ENCODE data around the gene BCL6. TPM values are rescaled to one million over a fixed set of nuclear protein-coding genes. Genes with fewer than 3 reads are reported as not detected.
A peak's percentile ranks its signal among the peaks of the same experiment; 100 is the strongest.

BCL6 gene
- 1.5 and 1.8 TPM in 2 replicates for total RNA-seq

DNA sequence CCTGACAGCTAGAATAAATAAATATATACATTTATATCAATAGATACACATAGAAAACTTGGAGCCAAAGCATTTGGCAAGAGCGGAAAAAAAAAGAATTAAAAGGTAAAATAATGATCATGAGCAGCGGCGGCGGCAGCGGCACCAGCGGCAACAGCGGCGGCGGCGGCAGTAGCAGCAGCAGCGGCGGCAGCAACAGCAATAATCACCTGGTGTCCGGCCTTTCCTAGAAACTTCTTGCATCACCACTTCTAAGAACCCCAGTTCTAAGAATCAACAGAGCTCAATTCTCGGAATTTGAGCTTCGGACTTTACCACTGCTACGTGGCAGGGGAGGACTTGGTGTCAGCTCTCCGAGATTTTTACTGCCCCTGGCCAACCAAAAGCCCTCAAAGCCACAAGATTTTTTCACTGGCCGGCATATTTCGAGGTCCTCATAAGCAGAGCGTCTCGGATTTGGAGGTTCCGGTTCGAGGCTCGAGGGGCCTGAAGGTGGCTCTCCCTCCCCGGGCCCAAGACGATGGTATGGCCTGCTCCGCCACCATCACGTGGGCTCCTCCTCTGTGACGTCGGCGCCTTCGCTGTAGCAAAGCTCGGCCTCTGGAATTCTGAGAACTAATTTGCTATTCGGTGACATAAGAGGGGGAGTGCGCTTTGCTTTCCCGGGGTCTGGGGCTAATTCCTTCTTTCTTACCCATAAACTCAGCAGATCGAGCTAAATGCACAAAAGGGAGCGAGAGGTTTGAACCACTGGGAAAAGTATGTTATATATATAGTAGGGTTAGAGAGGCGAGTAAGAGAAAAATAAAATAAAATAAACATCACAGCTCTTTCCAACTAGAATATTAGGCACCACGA is at the start of gene BCL6:
TSS of gene BCL6 (minus strand) at position 268 of the 858 bp plus-strand sequence. CDS start 11,775 bp downstream, outside the sequence.
- DNase-seq (ENCODE audit: low read depth in 2 of 2): peak; percentile 94 to 97

DNA sequence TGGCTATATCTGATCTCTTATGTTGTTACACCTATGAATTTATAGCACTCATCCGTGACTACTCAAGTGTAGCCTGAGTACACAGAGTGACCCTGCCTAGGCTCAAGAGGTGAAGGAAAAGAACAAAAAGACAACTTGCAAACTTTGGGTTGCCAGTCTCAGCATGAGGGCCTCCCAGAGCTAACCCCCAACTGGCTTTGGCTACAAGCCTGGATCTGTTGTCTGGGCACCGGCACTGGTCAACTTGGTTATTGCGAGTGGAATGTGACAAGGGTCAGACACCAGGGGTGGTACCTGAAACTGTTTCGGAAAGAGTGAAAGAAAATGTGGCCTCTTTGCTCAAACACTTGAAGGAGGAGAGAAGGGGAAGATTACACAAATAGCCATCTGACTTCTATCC is 49.5 kb upstream of the BCL6 start:
- DNase-seq (ENCODE audit: low read depth in 2 of 2): no peak

DNA sequence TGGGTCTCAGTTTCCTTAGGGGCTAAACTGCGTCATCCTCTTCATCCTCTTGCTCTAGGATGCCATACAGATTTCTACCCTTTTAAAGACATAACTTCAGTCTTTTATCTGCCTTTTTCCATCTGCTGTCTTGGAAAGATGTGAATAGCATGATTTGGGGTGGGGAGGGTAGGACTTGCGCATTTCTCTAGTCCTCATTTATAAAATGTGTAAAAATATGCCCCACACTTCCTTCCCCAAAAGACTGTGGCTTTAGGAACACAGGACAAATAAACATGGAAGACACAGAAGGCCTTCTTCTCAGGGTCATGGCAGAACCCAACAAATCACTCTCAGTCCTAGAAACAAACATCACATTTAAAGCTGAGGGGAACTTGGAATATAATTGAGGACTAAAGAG is 48.4 kb upstream of the BCL6 start:
- no peak for DNase-seq (ENCODE audit: low read depth in 2 of 2)

DNA sequence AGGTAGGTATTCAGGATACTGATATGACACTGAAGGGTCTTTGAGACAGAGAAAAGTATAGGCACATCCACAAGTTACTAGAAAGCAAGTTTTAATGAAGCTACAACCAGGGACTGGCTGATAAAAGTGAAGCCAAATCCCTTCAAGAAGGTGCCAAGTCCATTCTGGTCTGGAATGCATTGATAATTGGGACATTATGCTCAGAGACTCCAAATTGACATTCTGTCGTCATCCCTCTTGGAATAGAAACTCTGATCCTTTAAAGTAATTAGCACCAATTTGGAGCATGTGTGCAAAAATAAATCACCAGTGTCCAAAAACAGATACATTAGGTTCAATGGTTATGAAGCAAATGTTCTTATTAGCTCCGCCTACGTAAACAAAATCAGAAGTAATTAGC is 47.3 kb upstream of the BCL6 start:
- no peak for DNase-seq (ENCODE audit: low read depth in 2 of 2)

DNA sequence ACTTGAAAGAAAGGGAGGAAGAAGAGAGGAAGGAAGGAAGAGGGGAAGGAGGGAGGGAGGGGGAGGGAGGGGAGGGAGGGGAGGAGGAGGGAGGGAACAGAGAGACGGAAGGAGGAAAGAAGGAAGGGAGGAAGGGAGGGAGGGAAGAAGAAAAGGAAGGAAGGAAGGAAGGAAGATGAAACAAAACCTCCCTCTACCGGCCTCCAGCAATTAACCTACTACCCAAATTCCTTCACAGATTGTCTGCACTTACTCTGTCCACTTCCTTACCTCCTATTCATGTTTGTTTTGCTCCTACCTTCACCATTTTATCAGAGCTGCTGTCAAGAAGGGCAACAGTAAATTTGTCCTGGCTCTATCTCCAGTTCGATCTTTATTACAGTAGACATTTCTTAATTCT is 44.6 kb upstream of the BCL6 start:
- DNase-seq (ENCODE audit: low read depth in 2 of 2): no peak

DNA sequence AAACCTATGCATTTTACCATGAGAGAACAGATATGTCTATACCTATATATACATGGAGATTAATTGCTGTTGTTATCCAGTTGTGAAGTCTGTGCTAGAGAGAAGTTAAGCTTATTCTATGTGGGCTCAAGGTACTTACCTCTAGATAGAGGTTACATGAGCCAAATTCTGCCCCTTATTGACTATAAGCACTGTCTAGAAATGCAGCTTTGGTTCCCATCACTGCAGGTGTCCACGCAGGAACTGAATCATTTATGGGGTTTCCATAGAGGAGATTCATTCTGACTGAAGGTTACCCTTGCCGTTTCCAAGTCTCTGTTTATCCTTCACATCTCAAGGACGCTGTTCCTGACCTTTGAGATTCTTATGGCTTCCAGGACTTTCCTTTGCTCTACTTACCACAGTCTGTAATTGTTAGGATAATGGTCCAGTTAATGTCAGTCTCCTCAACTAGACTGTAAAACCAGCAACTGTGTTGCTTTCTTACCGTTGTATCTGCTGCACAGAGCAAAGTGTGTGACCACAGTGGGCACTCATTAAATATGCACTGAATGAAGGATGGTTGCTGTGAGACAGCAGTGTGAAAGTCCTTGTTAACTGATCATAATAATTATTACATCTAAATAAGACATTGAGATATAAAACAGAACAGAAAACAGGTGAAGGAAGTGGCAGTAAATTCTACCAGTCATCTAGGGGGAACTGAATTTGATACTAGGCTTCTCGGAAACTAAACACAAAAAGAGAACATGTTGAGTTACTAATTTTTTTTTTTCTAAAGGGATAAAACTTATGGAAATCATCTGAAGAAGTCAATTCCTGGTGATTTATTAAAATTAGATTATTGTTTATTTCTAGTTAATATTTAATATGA is 44.0 kb upstream of the BCL6 start:
- DNase-seq (ENCODE audit: low read depth in 2 of 2): no peak

DNA sequence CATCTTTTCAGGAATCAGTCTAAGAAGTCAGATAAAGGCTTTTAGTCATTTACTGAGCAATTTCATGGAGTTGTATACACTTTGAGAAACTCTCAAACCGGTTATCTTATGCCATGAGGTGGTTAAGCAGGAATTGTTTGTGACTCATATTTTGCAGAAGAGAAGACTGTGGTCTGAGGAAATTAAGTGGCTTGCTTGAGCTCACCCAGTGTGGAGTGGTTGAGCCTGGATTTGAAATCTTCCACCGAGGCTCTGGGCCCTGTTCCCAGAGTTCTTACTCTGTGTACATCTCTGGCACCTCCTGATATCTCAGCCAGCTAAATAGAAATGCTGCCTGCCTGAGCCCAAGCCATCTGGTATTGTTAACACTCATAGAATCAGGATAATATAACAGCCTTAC is 37.8 kb upstream of the BCL6 start:
- DNase-seq (ENCODE audit: low read depth in 2 of 2): peak in 1 of 2 donors; percentile 10

DNA sequence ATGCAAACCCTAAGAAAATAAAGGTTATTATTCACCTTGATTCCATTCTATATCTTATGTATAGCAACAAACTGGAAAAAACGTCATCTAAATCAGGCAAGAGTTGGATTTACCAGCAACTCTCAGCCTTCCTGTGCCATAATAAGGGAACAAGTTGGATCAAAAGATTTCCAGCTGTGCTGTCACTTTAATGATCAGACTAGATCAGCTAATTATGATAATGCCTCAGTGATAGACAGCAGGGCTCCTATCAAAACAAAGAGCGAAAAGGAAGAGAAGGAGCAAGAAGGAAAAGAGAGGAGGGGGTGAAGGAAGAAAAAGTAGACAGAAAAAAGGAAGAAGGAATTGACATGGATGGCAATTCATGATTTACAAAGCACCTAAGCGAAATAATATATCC is 36.7 kb upstream of the BCL6 start:
- DNase-seq (ENCODE audit: low read depth in 2 of 2): no peak

DNA sequence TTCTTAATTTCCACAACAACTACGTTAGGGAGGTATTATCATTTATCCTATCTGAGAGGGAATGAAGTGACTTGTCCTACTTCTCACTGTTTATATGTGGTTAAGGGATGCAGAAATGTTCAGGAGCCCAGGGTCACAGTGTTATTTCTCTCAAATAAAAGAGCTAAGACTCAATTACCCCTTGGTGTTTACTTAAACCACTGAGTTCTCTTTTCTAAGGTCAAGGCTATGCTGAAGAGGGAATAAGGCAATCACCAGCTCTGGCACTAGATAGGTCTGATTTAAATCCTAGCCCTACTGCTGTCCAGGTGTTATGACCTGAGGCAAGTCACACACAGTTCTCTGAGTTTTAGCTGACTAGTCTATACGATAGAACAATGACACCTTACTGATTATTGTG is 35.7 kb upstream of the BCL6 start:
- DNase-seq (ENCODE audit: low read depth in 2 of 2): no peak

DNA sequence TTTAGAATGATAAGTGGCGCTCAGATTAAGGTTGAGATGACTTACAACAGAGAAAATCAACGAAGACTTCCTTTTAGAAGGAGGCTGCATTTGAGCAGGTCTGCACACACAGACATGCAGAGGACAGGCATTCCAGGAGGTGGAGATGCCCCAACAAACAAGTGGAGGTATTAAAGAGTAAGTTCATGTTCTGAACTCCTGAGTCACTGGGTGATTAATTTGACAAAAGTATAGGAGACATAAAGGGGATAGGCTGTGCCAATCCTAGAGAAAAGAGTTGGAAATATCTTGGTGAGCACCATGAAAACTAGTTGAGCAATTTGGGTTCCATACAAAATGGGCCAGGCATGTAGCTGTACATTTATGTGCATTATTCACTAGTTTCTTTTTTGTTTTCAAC is 33.5 kb upstream of the BCL6 start:
- no peak for DNase-seq (ENCODE audit: low read depth in 2 of 2)

DNA sequence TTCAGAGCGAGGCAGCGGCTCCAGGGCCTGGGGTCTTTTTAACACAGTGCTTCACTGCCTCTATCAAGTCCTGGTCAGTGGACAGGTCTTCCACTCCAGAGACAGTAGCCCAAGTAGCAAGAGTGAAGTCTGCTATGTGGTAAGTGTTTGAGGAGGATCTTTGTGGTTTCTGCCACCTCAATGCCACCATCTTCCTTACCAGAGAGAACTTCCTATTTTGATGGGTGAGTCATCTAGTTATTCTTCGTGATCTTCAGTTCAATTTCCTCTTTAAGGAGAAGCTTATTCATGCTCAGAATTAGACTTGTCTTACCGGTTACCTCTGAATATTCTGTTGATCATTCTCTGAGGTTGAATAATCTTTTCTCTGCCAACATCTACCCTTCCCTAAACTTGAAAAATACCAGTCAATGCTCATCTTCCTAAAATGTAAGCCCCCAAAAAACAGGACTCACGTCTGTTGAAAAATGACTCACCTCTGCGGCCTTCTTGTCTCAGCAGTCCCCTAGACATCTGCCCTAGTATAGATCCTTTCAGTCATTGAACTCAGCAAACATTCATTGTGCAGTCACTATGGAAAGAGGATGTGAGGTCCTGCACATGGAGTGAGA is 32.2 kb upstream of the BCL6 start:
- DNase-seq (ENCODE audit: low read depth in 2 of 2): peak in 1 of 2 donors; percentile 53

DNA sequence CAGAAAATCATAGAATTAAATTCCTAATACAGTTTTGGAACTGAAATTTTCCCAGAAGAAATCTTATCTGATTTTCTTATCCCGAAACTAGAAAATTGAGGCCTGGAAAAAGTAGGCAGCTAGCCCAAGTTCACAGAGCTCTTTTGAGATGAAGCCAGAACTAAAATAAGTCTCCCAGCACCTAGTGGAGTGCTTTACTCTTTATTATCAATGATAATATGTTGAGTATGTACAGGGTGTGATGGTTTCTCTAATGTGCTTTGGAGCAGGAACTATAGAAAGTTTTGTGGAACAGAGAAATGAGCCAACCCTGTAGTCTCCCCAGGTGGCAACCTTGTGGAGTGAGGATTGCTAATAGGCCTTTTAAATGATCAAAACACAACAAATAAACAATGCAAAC is 30.3 kb upstream of the BCL6 start:
- DNase-seq (ENCODE audit: low read depth in 2 of 2): no peak

DNA sequence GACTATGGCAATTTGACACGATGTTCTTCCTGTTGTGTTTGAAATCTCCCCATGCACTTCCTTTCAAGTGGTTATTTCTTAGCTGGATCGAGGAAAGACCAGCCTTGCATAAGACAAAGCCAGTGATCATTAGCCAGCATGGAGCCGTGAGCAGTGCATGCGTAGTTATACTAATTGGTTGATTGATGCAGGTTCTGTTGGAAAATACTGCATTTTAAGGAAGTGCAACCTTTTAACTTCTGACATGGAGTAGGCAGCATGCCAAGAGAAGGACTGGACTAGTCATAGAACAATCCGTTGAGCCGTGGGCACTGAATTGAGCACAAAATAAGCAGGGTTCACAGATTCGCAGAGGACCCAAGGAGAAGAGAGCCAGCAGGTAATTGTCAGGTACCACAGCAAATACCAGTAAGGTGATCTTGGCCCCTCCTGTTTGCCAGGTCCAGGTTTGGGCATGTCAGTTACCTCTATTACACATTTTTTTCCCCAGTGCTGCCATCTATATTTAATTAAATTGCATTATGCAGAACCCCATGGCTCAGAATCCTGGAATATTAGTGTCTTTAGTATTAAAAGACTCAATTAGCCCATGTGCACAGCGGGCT is 29.0 kb upstream of the BCL6 start:
- peak; percentile 50 to 59 for DNase-seq (ENCODE audit: low read depth in 2 of 2)

DNA sequence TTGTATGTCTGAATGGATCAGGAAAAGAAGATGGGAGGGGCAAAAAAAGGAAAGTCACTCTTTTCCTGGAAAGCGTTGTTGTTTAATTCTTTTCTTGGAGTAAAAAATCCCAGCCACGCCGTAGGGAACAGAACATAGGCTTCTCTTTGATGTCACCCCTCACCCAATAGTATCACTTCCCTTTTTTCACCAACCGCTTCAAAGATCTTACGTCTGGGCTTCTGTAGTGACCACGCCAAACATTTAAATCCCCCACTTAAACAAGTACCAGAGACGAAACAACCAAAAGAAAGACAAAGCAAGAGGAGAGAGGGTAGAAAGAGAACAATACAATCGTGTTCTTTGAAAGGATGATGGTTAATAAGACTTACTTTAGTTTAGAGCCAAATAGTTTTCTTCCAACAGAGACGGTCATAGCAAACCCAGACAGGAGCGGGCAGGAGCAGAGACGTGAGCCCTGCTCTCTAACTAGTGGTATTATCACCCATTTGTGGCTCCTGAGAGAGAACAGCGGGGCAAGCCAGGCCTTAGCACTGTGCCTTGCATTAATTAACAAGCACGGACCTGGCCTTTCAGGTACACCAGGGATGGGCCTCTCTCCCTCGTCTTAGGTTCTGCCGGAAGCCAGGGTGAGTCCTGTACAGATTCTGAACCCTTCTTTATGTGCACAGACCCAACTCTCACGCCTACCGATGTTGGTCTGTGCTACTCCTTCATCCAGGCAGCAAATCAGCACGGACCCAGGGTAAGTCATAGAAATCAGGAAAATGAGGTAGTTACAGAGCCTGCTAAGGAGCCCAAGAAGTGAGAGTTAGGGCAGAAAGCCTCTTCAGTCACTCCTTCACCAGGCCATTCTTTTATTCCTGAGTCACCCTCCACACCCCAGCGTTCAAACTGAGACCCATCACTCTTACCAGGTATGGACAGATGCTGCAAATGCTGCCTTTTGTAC is 28.2 kb upstream of the BCL6 start:
- no peak for DNase-seq (ENCODE audit: low read depth in 2 of 2)

DNA sequence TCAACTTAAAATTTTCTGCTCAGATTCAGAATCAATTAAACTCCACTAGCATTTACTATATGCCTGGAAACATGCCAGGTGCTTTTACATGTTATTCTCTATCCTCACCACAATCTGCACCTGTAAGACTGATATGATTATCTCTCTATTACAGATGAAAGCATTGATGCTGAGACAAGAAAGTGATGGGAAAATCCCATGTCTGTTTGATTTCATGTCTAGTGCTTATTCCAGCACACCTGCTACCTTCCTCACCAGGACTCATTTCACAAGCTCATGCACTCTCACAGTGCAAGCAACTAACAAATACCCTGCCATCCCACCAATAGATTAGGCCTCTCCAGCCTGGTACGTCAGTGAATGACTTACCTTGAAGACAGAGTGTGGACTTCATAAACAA is 25.0 kb upstream of the BCL6 start:
- DNase-seq (ENCODE audit: low read depth in 2 of 2): no peak

DNA sequence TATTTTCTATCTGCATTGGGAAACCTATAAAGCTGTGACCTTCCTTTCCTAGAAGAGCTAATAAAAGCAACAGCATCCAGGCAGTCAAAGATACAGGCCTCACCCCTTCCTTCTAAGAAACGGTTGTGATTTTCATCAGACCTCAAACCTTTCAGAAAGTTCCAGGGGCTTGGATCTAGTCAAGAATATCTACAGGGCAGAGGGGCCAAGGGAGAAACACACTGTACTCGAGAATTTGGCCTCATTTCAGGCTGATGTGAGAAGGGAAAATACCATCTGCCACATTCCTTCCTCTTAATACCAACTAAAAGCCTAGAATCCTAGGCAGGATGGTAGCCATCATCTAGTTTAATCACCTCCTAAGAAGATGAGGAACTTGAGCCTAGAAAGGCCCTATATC is 24.5 kb upstream of the BCL6 start:
- DNase-seq (ENCODE audit: low read depth in 2 of 2): no peak

DNA sequence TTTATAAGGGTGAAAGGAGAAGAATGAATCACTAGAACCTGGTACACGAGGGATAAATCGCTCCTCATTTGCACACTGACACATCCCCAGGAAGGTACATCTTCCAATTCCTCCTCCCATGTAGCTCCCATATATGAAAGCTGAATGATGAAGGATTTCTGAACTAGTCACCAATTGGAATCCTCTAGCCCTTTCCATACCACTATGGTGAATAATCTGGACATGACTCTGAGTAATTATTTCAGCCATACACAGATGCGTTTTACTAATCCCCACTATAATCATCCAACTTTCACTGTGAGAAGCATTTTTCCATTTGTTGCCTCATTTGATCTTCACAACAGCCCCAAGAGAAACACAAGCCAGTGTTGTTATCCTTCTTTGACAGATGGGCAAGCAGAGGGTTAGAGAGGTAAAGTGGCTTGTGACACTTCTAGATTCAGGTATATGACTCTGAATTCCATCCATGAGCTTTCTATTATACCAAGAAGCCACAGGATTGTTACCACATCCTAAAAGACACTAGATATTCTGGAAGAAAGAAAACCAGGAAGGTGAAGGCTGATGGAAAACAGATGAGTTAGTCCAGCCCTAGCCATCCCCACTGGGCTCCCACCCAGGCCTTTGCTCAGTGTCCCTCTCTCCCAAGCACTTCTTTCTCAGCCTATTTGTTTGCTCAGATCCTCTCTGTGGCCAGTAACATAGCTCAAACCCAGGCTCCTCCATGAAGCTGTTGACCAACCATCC is 22.2 kb upstream of the BCL6 start:
- DNase-seq (ENCODE audit: low read depth in 2 of 2): no peak

DNA sequence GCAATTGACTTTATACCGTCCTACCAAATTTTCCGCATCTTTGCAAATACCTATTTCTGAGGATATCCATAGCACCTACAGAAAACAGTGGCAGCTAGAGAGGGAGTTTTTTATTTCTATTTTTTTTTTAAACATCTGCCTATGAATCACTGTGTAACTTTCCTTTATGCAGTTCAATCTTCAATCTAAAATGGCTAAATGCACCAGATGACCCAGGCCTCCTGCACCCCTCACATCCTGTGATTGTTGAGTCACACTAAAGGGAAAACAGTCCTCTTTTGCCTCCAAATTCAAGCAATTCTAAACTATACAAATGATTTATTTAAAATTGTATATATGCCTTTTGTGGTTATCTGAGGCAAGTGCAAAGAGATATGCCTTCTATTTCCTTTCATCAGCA is 20.1 kb upstream of the BCL6 start:
- DNase-seq (ENCODE audit: low read depth in 2 of 2): peak; percentile 55 to 77

DNA sequence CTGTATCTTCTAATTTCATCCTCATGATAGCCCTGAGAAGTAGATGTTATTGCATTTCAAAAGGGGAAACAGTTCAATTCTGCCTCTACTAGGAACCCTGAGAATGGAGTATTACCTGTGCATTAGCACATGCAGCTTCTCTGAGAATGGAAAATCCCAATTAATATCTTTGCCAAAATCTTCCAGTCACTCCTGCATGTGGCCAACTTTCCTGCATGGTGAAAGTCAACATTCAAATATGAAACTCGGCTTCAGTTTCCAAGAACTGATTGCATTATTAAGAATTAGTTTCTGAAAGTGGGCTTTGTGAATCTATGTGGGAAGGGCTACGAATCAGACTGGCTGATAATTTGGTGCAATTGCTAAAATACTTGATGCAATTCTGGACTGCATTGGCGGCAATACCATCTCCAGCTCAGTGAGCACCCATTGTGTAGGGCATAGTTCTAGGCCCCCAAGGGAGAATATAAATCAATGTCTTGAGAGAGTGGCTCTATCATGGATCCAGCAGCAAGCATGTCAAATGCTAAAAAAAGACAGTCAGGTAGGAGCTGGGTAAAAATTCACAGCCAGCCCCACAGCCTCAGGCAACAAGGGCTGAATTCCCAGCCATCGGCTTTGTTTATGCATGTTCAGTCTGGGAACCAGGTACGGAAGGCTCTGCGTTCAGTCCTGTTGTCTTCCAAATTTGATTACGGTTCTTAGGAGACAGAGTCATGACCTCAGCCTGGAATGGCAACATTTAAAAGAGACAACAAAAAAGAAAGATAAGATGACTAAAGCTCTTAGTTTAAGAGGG is 18.8 kb upstream of the BCL6 start:
- no peak for DNase-seq (ENCODE audit: low read depth in 2 of 2)
